Activated CD8-positive, alpha-beta memory T cell treated with anti-CD3 and anti-CD28 coated beads, Interleukin-2, amount 10 ng/mL, durations not matched to agents 7 days and 5 days (primary cell): ENCODE measurements around the gene REEP2. TPM values are rescaled to one million over a fixed set of nuclear protein-coding genes. Genes with fewer than 3 reads are reported as not detected.

Experiments used
- ATAC-seq: fragments of 150-1000 bp; cut with Tn5 transposase; one replicate; pipeline ENCODE4 v1.10.0; 2021; ENCODE audit warnings: moderate library complexity
- CTCF ChIA-PET: fragments of 350-600 bp; sonication (Branson Sonifier 250); formaldehyde crosslinking; loops from one replicate; lab custom pipeline; 2021; ENCODE audit warnings: antibody characterized with exemption; lab: Charles Lee
- DNase-seq: peaks from one replicate; pipeline ENCODE4 v3.0.0-alpha.2; 2020
- H3K27ac Mint-ChIP-seq: one replicate; pipeline ENCODE4 v1.8.0; 2021; ENCODE audit warnings: mild to moderate bottlenecking, mixed read lengths
- H3K27me3 Mint-ChIP-seq: one replicate; pipeline ENCODE4 v1.8.0; 2021; ENCODE audit warnings: mixed read lengths
- H3K36me3 Mint-ChIP-seq: one replicate; pipeline ENCODE4 v1.8.0; 2021; ENCODE audit warnings: mild to moderate bottlenecking, mixed read lengths
- H3K4me1 Mint-ChIP-seq: one replicate; pipeline ENCODE4 v1.8.0; 2021; ENCODE audit warnings: mixed read lengths
- H3K4me3 Mint-ChIP-seq: one replicate; pipeline ENCODE4 v1.8.0; 2021; ENCODE audit warnings: mild to moderate bottlenecking, moderate library complexity, mixed read lengths
- H3K9me3 Mint-ChIP-seq: one replicate; pipeline ENCODE4 v1.8.0; 2022; ENCODE audit warnings: low read depth, mixed read lengths
- total RNA-seq, 2 experiments: library from RNA; stranded (reverse); gene quantifications; one replicate each; pipeline ENCODE4 v1.2.3, GENCODE V29; 2021

REEP2 gene
- total RNA-seq, 2 experiments from 2014 or later, result 1.7 to 5.4 TPM

GRCh38 chr5:138464388-138465260, 25.8 kb downstream of the REEP2 start:
- H3K9me3 Mint-ChIP-seq, result no peaks in the 10 kb centered on the region
- ATAC-seq, result peak; percentile 67
- peaks cover 4% of the 10 kb centered on the region for H3K36me3 Mint-ChIP-seq
- peak overlapping the region; percentile 94 for H3K27ac Mint-ChIP-seq
- H3K4me1 Mint-ChIP-seq, result peaks cover 23% of the 10 kb centered on the region
- H3K27me3 Mint-ChIP-seq, result peaks cover 15% of the 10 kb centered on the region
- DNase-seq, result peak; percentile 98
- peak overlapping the region; percentile 83 for H3K4me3 Mint-ChIP-seq
- CTCF ChIA-PET, result interaction anchor here (0.7 to 10.5 kb wide), 22 partner anchors 9 to 927 kb away, joined by 3 to 100 read pairs (median 4); partner anchors contain the start of genes ETF1, HSPA9 and KDM3B

GRCh38 chr5:138465261-138466124, 26.6 kb downstream of the REEP2 start, which contains the start of gene EGR1:
EGR1 (plus strand) TSS chr5:138465479; CDS start chr5:138465762, 283 bp downstream.
- DNase-seq (peak; percentile 97), ATAC-seq (peak; percentile 57)
- Mint-ChIP-seq H3K27ac (peak within 1 kb of the TSS; percentile 94), H3K9me3 (no peaks in the 10 kb centered on the region), H3K4me1 (peaks cover 14% of the 10 kb centered on the region), H3K27me3 (peaks cover 15% of the 10 kb centered on the region), H3K36me3 (peaks cover 2% of the 10 kb centered on the region), H3K4me3 (peak within 1 kb of the TSS; percentile 83)
- CTCF ChIA-PET, result interaction anchor here (0.7 to 10.5 kb wide), 18 partner anchors 10 to 926 kb away, joined by 3 to 100 read pairs (median 4); partner anchors contain the start of genes ETF1, HSPA9 and KDM3B

- H3K4me3 Mint-ChIP-seq, result peak overlapping the region; percentile 83
These were observed 27.5 kb downstream of the REEP2 start for GRCh38 chr5:138466125-138466899.

GRCh38 chr5:138466900-138467710, 28.2 kb downstream of the REEP2 start:
- DNase-seq (peak; percentile 50), ATAC-seq (no peak)
- peak overlapping the region; percentile 83 for H3K4me3 Mint-ChIP-seq
- no peak overlapping the region for H3K27ac Mint-ChIP-seq
- H3K27me3 Mint-ChIP-seq, result peaks cover 15% of the 10 kb centered on the region
- peaks cover 10% of the 10 kb centered on the region for H3K4me1 Mint-ChIP-seq
- CTCF ChIA-PET, result interaction anchor here (0.6 to 10.5 kb wide), 5 partner anchors 17 to 1110 kb away, joined by 3 to 100 read pairs (median 22); partner anchors contain the start of gene ETF1
- peaks cover 2% of the 10 kb centered on the region for H3K36me3 Mint-ChIP-seq
- no peaks in the 10 kb centered on the region for H3K9me3 Mint-ChIP-seq

More at GRCh38 chr5:138466125-138466899, 27.5 kb downstream of the REEP2 start:
- peaks cover 10% of the 10 kb centered on the region for H3K4me1 Mint-ChIP-seq
- CTCF ChIA-PET, result interaction anchor here (0.6 to 10.5 kb wide), 9 partner anchors 12 to 1111 kb away, joined by 3 to 100 read pairs (median 4); partner anchors contain the start of gene ETF1
- ATAC-seq (no peak), DNase-seq (peak; percentile 53)
- no peaks in the 10 kb centered on the region for H3K9me3 Mint-ChIP-seq
- peaks cover 15% of the 10 kb centered on the region for H3K27me3 Mint-ChIP-seq
- peaks cover 2% of the 10 kb centered on the region for H3K36me3 Mint-ChIP-seq
- no peak overlapping the region for H3K27ac Mint-ChIP-seq

GRCh38 chr5:138467711-138468132, 28.9 kb downstream of the REEP2 start:
- ATAC-seq (no peak), DNase-seq (no peak)
- no peak overlapping the region for H3K27ac Mint-ChIP-seq
- H3K9me3 Mint-ChIP-seq, result no peaks in the 10 kb centered on the region
- H3K36me3 Mint-ChIP-seq, result peaks cover 2% of the 10 kb centered on the region
- CTCF ChIA-PET, result interaction anchor here (6.0 kb wide), 1 partner anchor 36 kb away, joined by 54 read pairs; no protein-coding TSS in a partner anchor
- peaks cover 10% of the 10 kb centered on the region for H3K4me1 Mint-ChIP-seq
- peaks cover 15% of the 10 kb centered on the region for H3K27me3 Mint-ChIP-seq
- H3K4me3 Mint-ChIP-seq, result peak overlapping the region; percentile 83

GRCh38 chr5:138468133-138468965, 29.5 kb downstream of the REEP2 start:
- no peak for ATAC-seq
- Mint-ChIP-seq H3K27ac (no peak overlapping the region), H3K4me1 (peaks cover 9% of the 10 kb centered on the region), H3K9me3 (no peaks in the 10 kb centered on the region), H3K36me3 (peaks cover 2% of the 10 kb centered on the region), H3K4me3 (no peak overlapping the region), H3K27me3 (peaks cover 15% of the 10 kb centered on the region)
- CTCF ChIA-PET, result interaction anchor here (0.9 to 6.0 kb wide), 2 partner anchors 18 to 35 kb away, joined by 3 to 54 read pairs; no protein-coding TSS in a partner anchor
- no peak for DNase-seq

- H3K36me3 Mint-ChIP-seq, result peaks cover 2% of the 10 kb centered on the region
- H3K27ac Mint-ChIP-seq, result no peak overlapping the region
- CTCF ChIA-PET, result interaction anchor here (0.9 kb wide), 1 partner anchor 19 kb away, joined by 3 read pairs; no protein-coding TSS in a partner anchor
- ATAC-seq (no peak), DNase-seq (no peak)
- peaks cover 9% of the 10 kb centered on the region for H3K4me1 Mint-ChIP-seq
- H3K27me3 Mint-ChIP-seq, result peaks cover 21% of the 10 kb centered on the region
- H3K9me3 Mint-ChIP-seq, result no peaks in the 10 kb centered on the region
- no peak overlapping the region for H3K4me3 Mint-ChIP-seq
These were observed 30.2 kb downstream of the REEP2 start for GRCh38 chr5:138468966-138469539.

GRCh38 chr5:138469540-138470321, 30.9 kb downstream of the REEP2 start:
- Mint-ChIP-seq H3K4me1 (peaks cover 9% of the 10 kb centered on the region), H3K4me3 (no peak overlapping the region), H3K36me3 (peaks cover 2% of the 10 kb centered on the region), H3K27ac (no peak overlapping the region), H3K27me3 (peaks cover 23% of the 10 kb centered on the region), H3K9me3 (no peaks in the 10 kb centered on the region)
- DNase-seq (no peak), ATAC-seq (no peak)
- CTCF ChIA-PET, result interaction anchor here (0.9 to 1.6 kb wide), 3 partner anchors 20 to 33 kb away, joined by 3 read pairs; no protein-coding TSS in a partner anchor

- peaks cover 9% of the 10 kb centered on the region for H3K4me1 Mint-ChIP-seq
- no peak overlapping the region for H3K4me3 Mint-ChIP-seq
- H3K9me3 Mint-ChIP-seq, result no peaks in the 10 kb centered on the region
- no peak for DNase-seq
- CTCF ChIA-PET, result interaction anchor here (1.0 to 1.6 kb wide), 2 partner anchors 20 to 32 kb away, joined by 3 read pairs; no protein-coding TSS in a partner anchor
- no peak overlapping the region for H3K27ac Mint-ChIP-seq
- no peak for ATAC-seq
- peaks cover 29% of the 10 kb centered on the region for H3K27me3 Mint-ChIP-seq
- peaks cover 2% of the 10 kb centered on the region for H3K36me3 Mint-ChIP-seq
These were observed 31.6 kb downstream of the REEP2 start for GRCh38 chr5:138470322-138471051.

- H3K27me3 Mint-ChIP-seq, result peaks cover 29% of the 10 kb centered on the region
- ATAC-seq (no peak), DNase-seq (no peak)
- CTCF ChIA-PET, result interaction anchor here (1.6 kb wide), 1 partner anchor 21 kb away, joined by 3 read pairs; no protein-coding TSS in a partner anchor
- H3K9me3 Mint-ChIP-seq, result no peaks in the 10 kb centered on the region
- peaks cover 2% of the 10 kb centered on the region for H3K36me3 Mint-ChIP-seq
- H3K4me1 Mint-ChIP-seq, result peaks cover 9% of the 10 kb centered on the region
- no peak overlapping the region for H3K4me3 Mint-ChIP-seq
- H3K27ac Mint-ChIP-seq, result no peak overlapping the region
These were observed 32.1 kb downstream of the REEP2 start for GRCh38 chr5:138471052-138471361.
